B cell (primary cell): Measurements from ENCODE around the gene DCTN4. TPM values are rescaled to one million over a fixed set of nuclear protein-coding genes. Genes with fewer than 3 reads are reported as not detected.

Experiments
- ATAC-seq: fragments of 200-7000 bp; cut with Tn5 transposase; one replicate; pipeline ENCODE4 v1.10.0; 2021; ENCODE audit warnings: low read depth, mild to moderate bottlenecking, moderate number of reproducible peaks, moderate library complexity
- CTCF ChIA-PET: fragments of 350-600 bp; sonication (Branson Sonifier 250); formaldehyde crosslinking; loops from one replicate; lab custom pipeline; 2021; ENCODE audit warnings: antibody characterized with exemption, inconsistent platforms; lab: Charles Lee
- POLR2A ChIA-PET: fragments of 350-600 bp; sonication (Branson Sonifier 250); formaldehyde crosslinking; loops from one replicate; lab custom pipeline; 2021; ENCODE audit warnings: antibody characterized with exemption; lab: Charles Lee
- DNase-seq: peaks from one replicate; pipeline ENCODE4 v3.0.0; 2013
- H2AFZ ChIP-seq: 2 replicates; pipeline ENCODE4 v1.6.1; 2012; ENCODE audit warnings: mild to moderate bottlenecking, low read depth, low read length; ENCODE audit not compliant: insufficient read depth, poor library complexity, severe bottlenecking
- H3K27ac ChIP-seq, 2 donors: 1 replicate in 1 of 2; 2 replicates in 1 of 2; pipeline ENCODE4 v1.5.1; 2012 to 2013; ENCODE audit warnings: low read length in 2 of 2, mild to moderate bottlenecking in 2 of 2, moderate library complexity in 1 of 2
- H3K27me3 ChIP-seq, 4 experiments: fragments of 200-600 bp in 1 of 4; sonication (generic) in 1 of 4; replicated peaks in 1 of 4; 1 replicate in 2 of 4; 2 replicates in 2 of 4; pipeline versions ENCODE4 v1.6.1 to v1.7.0; 2013 to 2016; ENCODE audit warnings: low read length in 3 of 4, mild to moderate bottlenecking in 2 of 4, mixed read lengths in 1 of 4, moderate library complexity in 1 of 4; ENCODE audit not compliant: insufficient read depth in 4 of 4, control insufficient read depth in 3 of 4; ENCODE audit errors: control extremely low read depth in 1 of 4
- H3K36me3 ChIP-seq, 2 experiments: replicated peaks in 1 of 2; 1 replicate in 1 of 2; 2 replicates in 1 of 2; pipeline versions ENCODE4 v1.6.1 to v1.7.1; 2013; ENCODE audit warnings: low read length in 1 of 2; ENCODE audit not compliant: insufficient read depth in 2 of 2, control insufficient read depth in 1 of 2; ENCODE audit errors: control extremely low read depth in 1 of 2, extremely low read depth in 1 of 2
- H3K4me1 ChIP-seq, 2 donors: fragments of 200-600 bp in 1 of 2; sonication (generic) in 1 of 2; 1 replicate in 1 of 2; 2 replicates in 1 of 2; pipeline versions ENCODE4 v1.5.1 to v1.6.1; 2013 to 2017; ENCODE audit warnings: low read length in 2 of 2; ENCODE audit not compliant: control insufficient read depth in 2 of 2, insufficient read depth in 2 of 2
- H3K4me2 ChIP-seq: replicated peaks from 2 replicates; pipeline ENCODE3; 2012; ENCODE audit warnings: mild to moderate bottlenecking, low read depth, low read length; ENCODE audit not compliant: poor library complexity, severe bottlenecking
- H3K4me3 ChIP-seq, 5 experiments: fragments of 200-600 bp in 1 of 5; sonication (generic) in 1 of 5; 1 replicate in 3 of 5; 2 replicates in 2 of 5; pipeline versions ENCODE4 v1.5.1 to v1.7.0; 2011 to 2016; ENCODE audit warnings: low read length in 4 of 5, mild to moderate bottlenecking in 4 of 5, low read depth in 2 of 5, control low read depth in 1 of 5, moderate library complexity in 1 of 5; ENCODE audit not compliant: insufficient read depth in 1 of 5; ENCODE audit errors: control extremely low read depth in 1 of 5, extremely low read depth in 1 of 5
- H3K79me2 ChIP-seq: fragments of 200-600 bp; sonication (generic); one replicate; pipeline ENCODE4 v1.6.0; 2016; ENCODE audit warnings: low read length; ENCODE audit not compliant: control insufficient read depth, insufficient read depth
- H3K9ac ChIP-seq: fragments of 200-600 bp; sonication (generic); 2 replicates; pipeline ENCODE4 v1.6.1; 2017; ENCODE audit warnings: mild to moderate bottlenecking, low read length, moderate library complexity
- H3K9me3 ChIP-seq, 3 donors: one replicate each; pipeline versions ENCODE4 v1.6.1 to v1.7.1; 2013; ENCODE audit warnings: low read length in 2 of 3; ENCODE audit not compliant: control insufficient read depth in 2 of 3, insufficient read depth in 1 of 3; ENCODE audit errors: control extremely low read depth in 1 of 3
- H4K20me1 ChIP-seq: 2 replicates; pipeline ENCODE4 v1.6.0; 2012; ENCODE audit warnings: mild to moderate bottlenecking, low read length; ENCODE audit not compliant: insufficient read depth, control insufficient read depth, poor library complexity, severe bottlenecking
- H3K27ac Mint-ChIP-seq: one replicate; pipeline ENCODE4 v1.8.0; 2021; ENCODE audit warnings: mixed read lengths
- H3K27me3 Mint-ChIP-seq: one replicate; pipeline ENCODE4 v1.8.0; 2021; ENCODE audit warnings: mixed read lengths
- H3K4me1 Mint-ChIP-seq: one replicate; pipeline ENCODE4 v1.8.0; 2021; ENCODE audit warnings: mixed read lengths
- H3K4me3 Mint-ChIP-seq: one replicate; pipeline ENCODE4 v1.8.0; 2021; ENCODE audit warnings: mixed read lengths
- H3K9me3 Mint-ChIP-seq: one replicate; pipeline ENCODE4 v1.8.0; 2022; ENCODE audit warnings: mixed read lengths; ENCODE audit not compliant: insufficient read depth
- CTCF ChIP-seq: fragments of 200-600 bp; IDR thresholded peaks from one replicate; pipeline ENCODE4 v1.8.0; 2022; ENCODE audit warnings: antibody characterized with exemption, mild to moderate bottlenecking
- EZH2 ChIP-seq: IDR thresholded peaks from 2 replicates; pipeline ENCODE4 v1.6.1; 2012; ENCODE audit warnings: borderline replicate concordance, low read depth, mild to moderate bottlenecking, moderate library complexity, low read length; ENCODE audit not compliant: insufficient read depth, poor library complexity, severe bottlenecking
- WGBS: methylation state at CpG from one replicate; pipeline ENCODE4 v1.1.5; 2013; ENCODE audit warnings: missing lambda C conversion rate; ENCODE audit not compliant: insufficient coverage; 5-methylcytosine and 5-hydroxymethylcytosine counted together
- intact Hi-C: fragments of 100-400 bp; cut with micrococcal nuclease; formaldehyde crosslinking; loops from one replicate; pipeline ENCODE4 v1.10.0; 2022
- polyA plus RNA-seq: library from polyadenylated mRNA; depleted of rRNA; stranded (reverse); fragments of >200 nt; gene quantifications from 2 replicates; pipeline ENCODE4 v1.2.3, GENCODE V29; 2012
- total RNA-seq, 2 donors: library from RNA; stranded (reverse); fragments of 120-200 nt in 1 of 2; gene quantifications; 1 replicate in 1 of 2; 2 replicates in 1 of 2; pipeline versions ENCODE4 v1.2.3 to v1.2.4, GENCODE V29; 2013 to 2022

The DCTN4 gene
- total and polyA plus RNA-seq, 2 donors (not counting 1 experiment from before 2014, with no cell fraction given), result 11.2 to 54.4 TPM

GRCh38 chr5:150774145-150774544, 15.3 kb upstream of the DCTN4 start:
- no peak overlapping the region for H3K4me3 ChIP-seq
- WGBS, result 40% methylated on average over 1 of the region's 1 CpG
- H3K9ac ChIP-seq, result no peak overlapping the region
- CTCF ChIA-PET, result no interaction called here
- peaks cover 0 to 28% (median 19%) of the 10 kb centered on the region in 4 experiments for H3K27me3 ChIP-seq
- H3K4me1 Mint-ChIP-seq, result peaks cover 9% of the 10 kb centered on the region
- TF ChIP-seq CTCF (no peak), EZH2 (no peak)
- intact Hi-C loops, result no loop called here
- H3K27ac Mint-ChIP-seq, result no peak overlapping the region
- no peaks in the 10 kb centered on the region for H3K9me3 Mint-ChIP-seq
- H3K27me3 Mint-ChIP-seq, result peaks cover 43% of the 10 kb centered on the region
- H3K27ac ChIP-seq, result no peak overlapping the region
- peaks cover 0 to 1% (median 1%) of the 10 kb centered on the region in 3 donors for H3K9me3 ChIP-seq
- no peak overlapping the region for H3K4me2 ChIP-seq
- H3K4me3 Mint-ChIP-seq, result no peak overlapping the region
- DNase-seq (no peak), ATAC-seq (no peak)
- no peak overlapping the region for H2AFZ ChIP-seq
- no peaks in the 10 kb centered on the region for H4K20me1 ChIP-seq
- H3K36me3 ChIP-seq, result no peaks in the 10 kb centered on the region
- POLR2A ChIA-PET, result no interaction called here
- H3K4me1 ChIP-seq, result peaks cover 13 to 16% of the 10 kb centered on the region in 2 donors
- no peaks in the 10 kb centered on the region for H3K79me2 ChIP-seq

- WGBS, result no CpG with 5 or more reads among the region's 1 CpG
- Histone ChIP-seq H3K4me2 (no peak overlapping the region), H3K27ac (no peak overlapping the region), H3K4me3 (no peak overlapping the region), H3K27me3 (peaks cover 0 to 7% (median 2%) of the 10 kb centered on the region in 4 experiments), H3K79me2 (no peaks in the 10 kb centered on the region), H3K9me3 (peaks cover 0 to 1% (median 0%) of the 10 kb centered on the region in 3 donors), H4K20me1 (no peaks in the 10 kb centered on the region), H3K9ac (no peak overlapping the region), H3K4me1 (no peaks in the 10 kb centered on the region), H2AFZ (no peak overlapping the region), H3K36me3 (no peaks in the 10 kb centered on the region)
- CTCF ChIA-PET, result no interaction called here
- H3K4me3 Mint-ChIP-seq, result no peak overlapping the region
- H3K9me3 Mint-ChIP-seq, result no peaks in the 10 kb centered on the region
- intact Hi-C loops, result no loop called here
- H3K27ac Mint-ChIP-seq, result no peak overlapping the region
- POLR2A ChIA-PET, result no interaction called here
- H3K4me1 Mint-ChIP-seq, result no peaks in the 10 kb centered on the region
- TF ChIP-seq EZH2 (no peak), CTCF (no peak)
- H3K27me3 Mint-ChIP-seq, result peaks cover 24% of the 10 kb centered on the region
- DNase-seq (no peak), ATAC-seq (no peak)
Observed at GRCh38 chr5:150771034-150771795, 12.4 kb upstream of the DCTN4 start.
